H1 (cell line): Measurements from ENCODE around the gene BUD13. TPM values are rescaled to one million over a fixed set of nuclear protein-coding genes. Genes with fewer than 3 reads are reported as not detected.

Source experiments
- CREB1 ChIP-seq: IDR thresholded peaks from 2 replicates; pipeline ENCODE4 v1.6.1; 2012; ENCODE audit warnings: inconsistent platforms
- KDM4A ChIP-seq: IDR thresholded peaks from one replicate; pipeline ENCODE4 v1.7.1; 2012; ENCODE audit warnings: low read depth, mild to moderate bottlenecking, moderate library complexity, low read length, inconsistent platforms; ENCODE audit not compliant: severe bottlenecking
- POLR2AphosphoS5 ChIP-seq: IDR thresholded peaks from 2 replicates; pipeline ENCODE4 v1.6.1; 2011; ENCODE audit warnings: low read depth, low read length
- RNF2 ChIP-seq: fragments of 200-900, 300-1000 bp; sonication (generic); IDR thresholded peaks from 2 replicates; pipeline ENCODE4 v1.7.1; 2016; ENCODE audit warnings: borderline replicate concordance, low read depth, mild to moderate bottlenecking, antibody characterized with exemption, low read length; ENCODE audit not compliant: poor library complexity, severe bottlenecking; ENCODE audit errors: missing control alignments
- SAP30 ChIP-seq: fragments of 300-600 bp; sonication (generic); IDR thresholded peaks from 2 replicates; pipeline ENCODE4 v1.7.1; 2012; ENCODE audit warnings: low read length, moderate library complexity, mild to moderate bottlenecking, inconsistent platforms; ENCODE audit not compliant: insufficient read depth, insufficient replicate concordance
- SIN3A ChIP-seq, 2 experiments: IDR thresholded peaks in 1 of 2; conservative IDR thresholded peaks in 1 of 2; 2 replicates each; pipeline ENCODE4 v1.6.1; 2011 to 2012; ENCODE audit warnings: low read length in 2 of 2, improper control_type of control experiment in 1 of 2, low read depth in 1 of 2, mild to moderate bottlenecking in 1 of 2
- SP2 ChIP-seq: IDR thresholded peaks from 2 replicates; pipeline ENCODE4 v1.6.1; 2012; ENCODE audit warnings: mild to moderate bottlenecking, low read length, inconsistent platforms
- TAF7 ChIP-seq: optimal IDR thresholded peaks from 2 replicates; pipeline ENCODE3; 2011; ENCODE audit warnings: low read depth, mild to moderate bottlenecking, inconsistent platforms, low read length, moderate library complexity, borderline replicate concordance
- YY1 ChIP-seq: IDR thresholded peaks from 2 replicates; pipeline ENCODE4 v1.6.1; 2011; ENCODE audit warnings: low read depth, mild to moderate bottlenecking, low read length
- polyA plus RNA-seq, 7 experiments: library from polyadenylated mRNA; depleted of rRNA in 3 of 7; stranded (reverse) in 5 of 7; unstranded in 2 of 7; fragments of >200 nt in 5 of 7; fragments of 200-250 nt in 2 of 7; gene quantifications; 1 replicate in 5 of 7; 2 replicates in 1 of 7; 4 replicates in 1 of 7; pipeline versions ENCODE4 v1.2.1 to v1.2.3, GENCODE V29; 2011 to 2013; ENCODE audit warnings: missing spikeins in 2 of 7, mixed read lengths in 2 of 7
- total RNA-seq: library from RNA; stranded (reverse); fragmentation: NEBNext Ultra II Directional; extraction: Animal tissue kit (Norgen Biotek cat#: 25700); gene quantifications from 2 replicates; pipeline ENCODE4 v1.2.1, GENCODE V29; 2021
- TF ChIP-seq, protein P1 (sequence below): IDR thresholded peaks from 2 replicates; pipeline ENCODE4 v1.6.1; 2012; ENCODE audit warnings: inconsistent platforms

The BUD13 gene
- total and polyA plus RNA-seq, 2 of the 8 experiments (the other 6 are each of a cell fraction or from before 2014, with no cell fraction given): 24.8 to 27.2 TPM

DNA sequence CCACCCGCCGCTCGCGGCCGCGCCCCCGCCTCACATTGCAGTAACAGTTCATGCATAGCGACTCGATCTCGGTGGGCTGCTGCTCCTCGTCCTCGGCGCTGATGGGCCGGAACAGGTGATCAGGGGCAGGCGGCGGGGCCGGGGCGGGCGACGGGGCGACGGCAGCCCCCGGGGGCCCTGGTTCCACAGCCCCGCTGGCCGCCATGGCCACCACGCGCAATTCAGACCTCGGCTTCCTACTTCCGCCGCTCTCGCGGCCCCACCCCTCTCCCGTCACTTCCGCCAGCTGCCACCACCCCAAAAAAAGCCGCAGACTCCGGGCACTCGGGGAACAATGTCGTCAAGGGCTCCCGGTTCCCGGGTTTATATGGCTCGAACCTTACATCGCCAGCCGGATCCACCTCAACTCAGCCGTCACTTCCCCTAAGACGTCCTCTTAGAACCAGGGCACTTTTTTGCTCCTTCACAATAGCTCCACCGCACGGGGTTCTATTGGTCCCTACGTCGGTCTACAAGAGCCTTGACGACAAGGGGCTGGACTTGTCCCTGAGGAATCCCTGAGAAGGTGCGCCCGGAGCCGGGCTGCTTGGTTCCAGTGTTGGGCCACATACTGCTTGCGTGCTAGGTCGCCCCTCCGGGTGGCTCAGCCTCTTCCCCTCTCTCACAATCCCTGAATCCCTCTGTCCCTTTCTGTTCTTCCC lies 15.1 kb upstream of the BUD13 start, which contains the start of gene ZPR1 (continued):
- TF ChIP-seq RNF2 (no peak), TAF7 (peak; percentile 67), KDM4A (peak; percentile 71), POLR2AphosphoS5 (peak; percentile 57; the same call in 1 of the 2 replicates), SAP30 (peak; percentile 56), CREB1 (peak; percentile 72), SIN3A (conservative IDR thresholded peaks at IDR 0.05 in 1 of 2, IDR thresholded peaks at IDR 0.05 in 1 of 2; ENCODE audit: low read depth in 1 of 2, low read length in 2 of 2) (peak; percentile 88; a peak in 2 of 4 replicates), SP2 (no peak), YY1 (peak; percentile 88; the same call in 1 of the 2 replicates)
- TF ChIP-seq, protein P1, sequence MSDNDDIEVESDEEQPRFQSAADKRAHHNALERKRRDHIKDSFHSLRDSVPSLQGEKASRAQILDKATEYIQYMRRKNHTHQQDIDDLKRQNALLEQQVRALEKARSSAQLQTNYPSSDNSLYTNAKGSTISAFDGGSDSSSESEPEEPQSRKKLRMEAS: peak; percentile 53
